Measurements from ENCODE around the gene FAM107A. TPM values are rescaled to one million over a fixed set of nuclear protein-coding genes. Genes with fewer than 3 reads are reported as not detected.
A peak's percentile ranks its signal among the peaks of the same experiment; 100 is the strongest.

The FAM107A gene
- total RNA-seq, 1 donor from 2014 or later, result 2.3 TPM

DNA sequence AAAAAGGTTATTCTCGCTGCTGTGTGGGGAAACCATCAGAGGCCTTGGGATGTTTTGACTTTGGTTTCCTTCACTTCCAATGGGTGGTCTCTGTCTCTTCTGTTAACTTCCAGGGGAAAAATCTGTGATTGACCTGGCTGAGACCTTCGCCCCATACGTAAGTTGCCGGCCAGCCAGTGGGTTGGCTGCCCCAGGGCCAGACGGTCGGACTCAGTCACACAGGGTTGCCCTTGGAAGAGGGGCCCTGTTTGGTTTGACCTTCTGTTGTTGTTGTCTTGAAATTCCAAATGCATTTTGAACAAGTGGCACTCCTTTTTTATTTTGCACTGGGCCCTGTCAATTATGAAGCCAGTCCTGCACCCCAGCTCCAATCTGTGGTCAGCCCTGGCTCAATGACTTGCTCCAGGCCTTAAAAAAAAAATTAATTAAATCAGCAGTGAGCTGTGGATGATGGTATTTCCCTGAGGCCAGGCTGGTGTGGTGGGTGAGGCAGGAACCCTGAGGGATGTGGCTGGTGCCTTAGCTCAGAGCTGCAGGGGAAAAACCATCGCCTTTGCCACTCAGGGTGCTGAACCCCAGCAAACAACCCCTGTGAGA, 4.5 kb downstream of the FAM107A start:
- H3K4me1 Mint-ChIP-seq, result peaks cover 31% of the 10 kb centered on the region
- no peaks in the 10 kb centered on the region for H3K36me3 Mint-ChIP-seq (ENCODE audit: low read depth)
- H3K27me3 Mint-ChIP-seq (ENCODE audit: low read depth), result peaks cover 9% of the 10 kb centered on the region
- TF ChIP-seq, protein P1, sequence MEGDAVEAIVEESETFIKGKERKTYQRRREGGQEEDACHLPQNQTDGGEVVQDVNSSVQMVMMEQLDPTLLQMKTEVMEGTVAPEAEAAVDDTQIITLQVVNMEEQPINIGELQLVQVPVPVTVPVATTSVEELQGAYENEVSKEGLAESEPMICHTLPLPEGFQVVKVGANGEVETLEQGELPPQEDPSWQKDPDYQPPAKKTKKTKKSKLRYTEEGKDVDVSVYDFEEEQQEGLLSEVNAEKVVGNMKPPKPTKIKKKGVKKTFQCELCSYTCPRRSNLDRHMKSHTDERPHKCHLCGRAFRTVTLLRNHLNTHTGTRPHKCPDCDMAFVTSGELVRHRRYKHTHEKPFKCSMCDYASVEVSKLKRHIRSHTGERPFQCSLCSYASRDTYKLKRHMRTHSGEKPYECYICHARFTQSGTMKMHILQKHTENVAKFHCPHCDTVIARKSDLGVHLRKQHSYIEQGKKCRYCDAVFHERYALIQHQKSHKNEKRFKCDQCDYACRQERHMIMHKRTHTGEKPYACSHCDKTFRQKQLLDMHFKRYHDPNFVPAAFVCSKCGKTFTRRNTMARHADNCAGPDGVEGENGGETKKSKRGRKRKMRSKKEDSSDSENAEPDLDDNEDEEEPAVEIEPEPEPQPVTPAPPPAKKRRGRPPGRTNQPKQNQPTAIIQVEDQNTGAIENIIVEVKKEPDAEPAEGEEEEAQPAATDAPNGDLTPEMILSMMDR (conservative IDR thresholded peaks at IDR 0.05), result no peak
- no peak for DNase-seq (ENCODE audit: low read depth, low spot score)
- H3K4me3 Mint-ChIP-seq, result no peak overlapping the region
- H3K9me3 Mint-ChIP-seq, result peaks cover 3% of the 10 kb centered on the region
- H3K27ac Mint-ChIP-seq (ENCODE audit: unreplicated experiment), result no peak overlapping the region

DNA sequence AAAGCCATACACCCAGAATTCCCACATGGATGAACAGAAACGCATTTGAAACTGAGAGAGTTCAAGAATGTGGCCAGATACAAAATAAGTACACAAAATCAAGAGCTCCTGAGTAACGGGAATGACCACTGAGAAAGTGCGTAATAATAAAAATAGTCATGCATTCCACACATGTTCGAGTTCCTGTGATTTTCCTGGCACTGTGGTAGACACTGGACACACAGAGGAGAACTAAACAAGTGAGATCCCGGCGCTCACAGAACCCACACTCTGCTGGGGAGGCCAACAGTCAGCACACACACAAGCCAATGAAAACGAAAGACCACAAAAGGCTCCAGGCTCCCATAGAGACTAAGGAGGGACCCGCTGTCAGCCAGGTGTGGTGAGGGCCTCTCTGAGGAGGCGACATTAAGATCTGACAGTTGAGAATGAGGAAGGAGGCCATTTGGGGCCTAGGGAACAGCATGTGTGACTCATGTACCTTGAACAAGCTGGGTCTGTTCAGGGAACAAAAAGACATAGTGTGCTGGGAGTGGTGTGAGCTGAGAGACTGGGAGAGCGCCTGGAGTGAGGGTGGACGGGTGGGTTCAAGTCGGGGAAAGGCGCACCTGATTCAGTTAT, 5.1 kb downstream of the FAM107A start:
- H3K4me1 Mint-ChIP-seq, result peaks cover 25% of the 10 kb centered on the region

DNA sequence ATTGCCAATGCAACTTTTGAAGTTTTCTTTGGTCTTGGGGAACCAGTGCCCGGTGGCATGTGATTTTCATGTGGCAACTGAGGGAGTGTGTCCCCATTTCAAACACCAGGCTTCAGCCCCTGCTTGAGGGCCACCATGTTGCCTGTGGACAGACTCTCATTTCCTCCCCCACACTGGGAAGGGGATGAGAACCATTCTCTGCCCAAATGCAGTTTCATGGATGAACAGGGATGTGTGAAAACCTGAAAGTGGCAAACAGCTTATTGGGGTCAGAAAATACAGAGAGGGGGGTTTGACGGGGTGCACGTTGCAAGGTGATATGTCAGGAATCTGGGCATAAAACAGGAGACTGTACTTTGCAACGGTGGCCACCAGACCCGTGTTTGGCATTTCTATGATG, 6.3 kb downstream of the FAM107A start:
- H3K4me3 Mint-ChIP-seq, result no peak overlapping the region
- H3K27me3 Mint-ChIP-seq (ENCODE audit: low read depth), result no peaks in the 10 kb centered on the region
- H3K36me3 Mint-ChIP-seq (ENCODE audit: low read depth), result no peaks in the 10 kb centered on the region
- no peak for DNase-seq (ENCODE audit: low read depth, low spot score)
- TF ChIP-seq, protein P1 (conservative IDR thresholded peaks at IDR 0.05), result no peak
- peaks cover 18% of the 10 kb centered on the region for H3K4me1 Mint-ChIP-seq
- H3K9me3 Mint-ChIP-seq, result peaks cover 3% of the 10 kb centered on the region
- no peak overlapping the region for H3K27ac Mint-ChIP-seq (ENCODE audit: unreplicated experiment)

More for the DNA sequence above, 5.1 kb downstream of the FAM107A start:
- Mint-ChIP-seq H3K27me3 (ENCODE audit: low read depth) (peaks cover 6% of the 10 kb centered on the region), H3K4me3 (no peak overlapping the region), H3K36me3 (ENCODE audit: low read depth) (no peaks in the 10 kb centered on the region), H3K9me3 (peaks cover 3% of the 10 kb centered on the region), H3K27ac (ENCODE audit: unreplicated experiment) (no peak overlapping the region)
- TF ChIP-seq, protein P1 (conservative IDR thresholded peaks at IDR 0.05), result no peak
- no peak for DNase-seq (ENCODE audit: low read depth, low spot score)

DNA sequence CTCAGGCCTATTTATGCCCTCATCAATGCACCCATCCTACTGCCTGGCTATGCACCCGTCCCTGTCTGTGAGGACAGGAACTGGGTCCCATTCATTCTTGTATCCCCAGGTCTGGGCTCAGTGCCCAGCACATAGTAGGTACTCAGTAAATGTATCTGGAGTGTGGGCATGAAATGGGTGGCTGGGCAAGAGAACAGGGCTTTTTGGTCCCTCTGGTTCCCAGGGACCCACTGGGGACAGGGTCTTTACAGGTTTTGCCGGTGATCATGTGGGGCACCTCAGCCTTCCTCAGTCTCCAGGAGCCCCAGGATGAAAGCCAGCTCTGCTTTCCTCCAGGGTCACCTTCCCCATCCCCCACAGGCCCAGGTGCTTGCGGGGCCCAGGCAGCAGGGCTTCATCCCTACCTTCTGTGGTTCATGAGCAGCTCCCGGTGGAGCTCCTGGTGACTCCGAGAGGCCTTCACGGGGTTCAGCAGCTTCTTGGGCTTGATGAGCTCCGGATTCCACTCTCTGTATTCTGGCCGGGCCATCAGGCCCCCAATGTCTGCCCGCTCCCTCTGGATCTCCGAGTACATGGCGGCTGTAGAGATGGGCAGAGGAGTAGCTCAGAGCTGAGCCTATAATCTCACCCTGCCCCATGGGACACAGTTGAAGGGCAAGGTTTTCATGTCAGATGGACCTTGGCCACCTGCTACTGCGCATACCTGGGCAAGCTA, 7.7 kb downstream of the FAM107A start:
- H3K9me3 Mint-ChIP-seq, result peaks cover 3% of the 10 kb centered on the region
- H3K27me3 Mint-ChIP-seq (ENCODE audit: low read depth), result no peaks in the 10 kb centered on the region
- no peak for DNase-seq (ENCODE audit: low read depth, low spot score)
- peaks cover 18% of the 10 kb centered on the region for H3K4me1 Mint-ChIP-seq
- H3K4me3 Mint-ChIP-seq, result no peak overlapping the region
- TF ChIP-seq, protein P1 (conservative IDR thresholded peaks at IDR 0.05), result no peak
- no peaks in the 10 kb centered on the region for H3K36me3 Mint-ChIP-seq (ENCODE audit: low read depth)
- no peak overlapping the region for H3K27ac Mint-ChIP-seq (ENCODE audit: unreplicated experiment)

DNA sequence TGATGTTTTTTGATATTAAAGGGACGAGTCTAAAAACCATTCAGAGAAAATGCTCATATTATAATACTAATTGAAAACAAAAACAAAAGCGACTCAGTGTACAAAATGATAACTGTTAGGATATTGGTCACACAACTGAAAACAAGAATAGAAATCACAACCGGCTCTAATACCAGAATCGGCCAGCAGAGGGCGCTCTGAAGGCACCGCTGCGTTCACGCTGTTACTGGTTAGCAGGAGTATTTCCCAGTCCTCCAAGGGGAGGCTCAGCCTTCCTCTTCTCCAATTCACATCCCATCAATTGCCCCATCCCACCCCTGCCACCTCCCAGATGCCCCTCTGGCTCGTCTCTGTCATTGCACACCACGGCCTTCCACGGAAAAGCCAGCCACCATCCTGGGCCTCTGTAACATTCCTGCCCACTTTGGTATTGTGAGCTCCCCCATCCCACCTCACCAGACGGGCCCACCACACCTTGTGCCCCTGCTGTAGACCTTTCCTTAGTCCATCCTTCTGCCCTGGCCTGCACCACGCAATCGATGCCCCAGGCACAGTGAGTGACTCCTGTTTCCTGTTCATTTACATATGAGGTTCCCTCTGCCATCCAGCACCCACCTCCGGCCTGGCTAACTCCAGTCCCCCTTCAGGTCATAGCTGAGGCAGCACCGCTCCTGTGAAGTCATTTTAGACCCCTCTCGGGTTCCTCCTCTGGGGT, 8.5 kb downstream of the FAM107A start:
- TF ChIP-seq, protein P1 (conservative IDR thresholded peaks at IDR 0.05), result peak; percentile 95
- no peak overlapping the region for H3K27ac Mint-ChIP-seq (ENCODE audit: unreplicated experiment)
- H3K9me3 Mint-ChIP-seq, result peaks cover 3% of the 10 kb centered on the region
- peak overlapping the region; percentile 44 for H3K4me3 Mint-ChIP-seq
- no peaks in the 10 kb centered on the region for H3K27me3 Mint-ChIP-seq (ENCODE audit: low read depth)
- H3K36me3 Mint-ChIP-seq (ENCODE audit: low read depth), result no peaks in the 10 kb centered on the region
- DNase-seq (ENCODE audit: low read depth, low spot score), result peak; percentile 93
- H3K4me1 Mint-ChIP-seq, result peaks cover 18% of the 10 kb centered on the region

Measured in neural crest cell (in vitro differentiated cells).